HEK293 (cell line): ENCODE results near the gene DHX16.

Experiments used
- EGR2 ChIP-seq: fragments of 450-650 bp; formaldehyde crosslinking; IDR thresholded peaks from 2 replicates; pipeline ENCODE4 v1.5.1; 2016; ENCODE audit warnings: low read depth, missing biosample characterization, missing genetic modification characterization
- KLF7 ChIP-seq: fragments of 450-650 bp; formaldehyde crosslinking; IDR thresholded peaks from 2 replicates; pipeline ENCODE4 v1.5.1; 2016; ENCODE audit warnings: missing biosample characterization, missing genetic modification characterization, borderline replicate concordance
- WT1 ChIP-seq: fragments of 450-650 bp; formaldehyde crosslinking; IDR thresholded peaks from 2 replicates; pipeline ENCODE4 v1.5.1; 2016; ENCODE audit warnings: missing biosample characterization, missing genetic modification characterization
- ZBTB17 ChIP-seq: fragments of 450-650 bp; formaldehyde crosslinking; IDR thresholded peaks from 2 replicates; pipeline ENCODE4 v1.5.1; 2016; ENCODE audit warnings: missing biosample characterization, missing genetic modification characterization
- ZBTB48 ChIP-seq: fragments of 450-650 bp; formaldehyde crosslinking; IDR thresholded peaks from 2 replicates; pipeline ENCODE4 v1.5.1; 2016; ENCODE audit warnings: missing biosample characterization, missing genetic modification characterization
- ZNF132 ChIP-seq: fragments of 450-650 bp; formaldehyde crosslinking; IDR thresholded peaks from 2 replicates; pipeline ENCODE4 v1.5.1; 2017; ENCODE audit warnings: missing biosample characterization, missing genetic modification characterization, borderline replicate concordance
- ZNF174 ChIP-seq: fragments of 450-650 bp; formaldehyde crosslinking; IDR thresholded peaks from 2 replicates; pipeline ENCODE4 v1.5.0; 2017; ENCODE audit warnings: missing biosample characterization, mild to moderate bottlenecking, missing genetic modification characterization
- ZNF2 ChIP-seq: fragments of 450-650 bp; formaldehyde crosslinking; IDR thresholded peaks from 2 replicates; pipeline ENCODE4 v1.5.1; 2016; ENCODE audit warnings: missing biosample characterization, missing genetic modification characterization
- ZNF223 ChIP-seq: fragments of 450-650 bp; formaldehyde crosslinking; IDR thresholded peaks from 2 replicates; pipeline ENCODE4 v1.5.1; 2016; ENCODE audit warnings: missing biosample characterization, missing genetic modification characterization
- ZNF311 ChIP-seq: fragments of 450-650 bp; formaldehyde crosslinking; IDR thresholded peaks from 2 replicates; pipeline ENCODE4 v1.5.1; 2017; ENCODE audit warnings: missing biosample characterization, missing genetic modification characterization, borderline replicate concordance
- ZNF366 ChIP-seq: fragments of 450-650 bp; formaldehyde crosslinking; conservative IDR thresholded peaks from 2 replicates; pipeline ENCODE4 v1.5.1; 2016; ENCODE audit warnings: missing biosample characterization, missing genetic modification characterization
- ZNF37A ChIP-seq: fragments of 450-650 bp; IDR thresholded peaks from 2 replicates; pipeline ENCODE4 v1.5.1; 2018; ENCODE audit warnings: missing biosample characterization, missing genetic modification characterization
- ZNF394 ChIP-seq: fragments of 450-650 bp; formaldehyde crosslinking; IDR thresholded peaks from 2 replicates; pipeline ENCODE4 v1.5.1; 2016; ENCODE audit warnings: missing biosample characterization, missing genetic modification characterization, mild to moderate bottlenecking, moderate library complexity, borderline replicate concordance
- ZNF404 ChIP-seq: fragments of 450-650 bp; formaldehyde crosslinking; IDR thresholded peaks from 2 replicates; pipeline ENCODE4 v1.5.1; 2017; ENCODE audit warnings: missing biosample characterization, missing genetic modification characterization
- ZNF596 ChIP-seq: fragments of 450-650 bp; IDR thresholded peaks from 2 replicates; pipeline ENCODE4 v1.5.0; 2018; ENCODE audit warnings: missing biosample characterization, mild to moderate bottlenecking, missing genetic modification characterization, moderate library complexity
- ZNF626 ChIP-seq: fragments of 450-650 bp; sonication (Bioruptor Pico); formaldehyde crosslinking; IDR thresholded peaks from 2 replicates; pipeline ENCODE4 v1.5.1; 2018; ENCODE audit warnings: missing biosample characterization, missing genetic modification characterization, inconsistent platforms
- ZNF629 ChIP-seq: fragments of 450-650 bp; formaldehyde crosslinking; IDR thresholded peaks from 2 replicates; pipeline ENCODE4 v1.5.1; 2017; ENCODE audit warnings: missing biosample characterization, missing genetic modification characterization
- ZNF654 ChIP-seq: fragments of 450-650 bp; formaldehyde crosslinking; IDR thresholded peaks from 2 replicates; pipeline ENCODE4 v1.5.1; 2016; ENCODE audit warnings: low read depth, missing biosample characterization, missing genetic modification characterization
- ZSCAN16 ChIP-seq: fragments of 450-650 bp; formaldehyde crosslinking; IDR thresholded peaks from 2 replicates; pipeline ENCODE4 v1.5.1; 2016; ENCODE audit warnings: missing biosample characterization, missing genetic modification characterization
- TF ChIP-seq, protein P1 (sequence below): fragments of 450-650 bp; formaldehyde crosslinking; IDR thresholded peaks from 2 replicates; pipeline ENCODE4 v1.5.1; 2016; ENCODE audit warnings: missing biosample characterization, missing genetic modification characterization
- TF ChIP-seq, protein P2 (sequence below): fragments of 450-650 bp; formaldehyde crosslinking; IDR thresholded peaks from 2 replicates; pipeline ENCODE4 v1.5.1; 2017; ENCODE audit warnings: missing biosample characterization, missing genetic modification characterization
- TF ChIP-seq, protein P3 (sequence below): fragments of 450-650 bp; formaldehyde crosslinking; IDR thresholded peaks from 2 replicates; pipeline ENCODE4 v1.5.1; 2016; ENCODE audit warnings: missing biosample characterization, missing genetic modification characterization
- TF ChIP-seq, protein P4 (sequence below): fragments of 450-650 bp; formaldehyde crosslinking; IDR thresholded peaks from 2 replicates; pipeline ENCODE4 v1.5.1; 2016; ENCODE audit warnings: missing biosample characterization, missing genetic modification characterization
- TF ChIP-seq, protein P5 (sequence below): fragments of 450-650 bp; formaldehyde crosslinking; IDR thresholded peaks from 2 replicates; pipeline ENCODE4 v1.5.1; 2016; ENCODE audit warnings: missing biosample characterization, missing genetic modification characterization
- TF ChIP-seq, protein P6 (sequence below): fragments of 450-650 bp; formaldehyde crosslinking; IDR thresholded peaks from 2 replicates; pipeline ENCODE4 v1.5.0; 2017; ENCODE audit warnings: missing biosample characterization, missing genetic modification characterization, borderline replicate concordance

Gene DHX16

DNA sequence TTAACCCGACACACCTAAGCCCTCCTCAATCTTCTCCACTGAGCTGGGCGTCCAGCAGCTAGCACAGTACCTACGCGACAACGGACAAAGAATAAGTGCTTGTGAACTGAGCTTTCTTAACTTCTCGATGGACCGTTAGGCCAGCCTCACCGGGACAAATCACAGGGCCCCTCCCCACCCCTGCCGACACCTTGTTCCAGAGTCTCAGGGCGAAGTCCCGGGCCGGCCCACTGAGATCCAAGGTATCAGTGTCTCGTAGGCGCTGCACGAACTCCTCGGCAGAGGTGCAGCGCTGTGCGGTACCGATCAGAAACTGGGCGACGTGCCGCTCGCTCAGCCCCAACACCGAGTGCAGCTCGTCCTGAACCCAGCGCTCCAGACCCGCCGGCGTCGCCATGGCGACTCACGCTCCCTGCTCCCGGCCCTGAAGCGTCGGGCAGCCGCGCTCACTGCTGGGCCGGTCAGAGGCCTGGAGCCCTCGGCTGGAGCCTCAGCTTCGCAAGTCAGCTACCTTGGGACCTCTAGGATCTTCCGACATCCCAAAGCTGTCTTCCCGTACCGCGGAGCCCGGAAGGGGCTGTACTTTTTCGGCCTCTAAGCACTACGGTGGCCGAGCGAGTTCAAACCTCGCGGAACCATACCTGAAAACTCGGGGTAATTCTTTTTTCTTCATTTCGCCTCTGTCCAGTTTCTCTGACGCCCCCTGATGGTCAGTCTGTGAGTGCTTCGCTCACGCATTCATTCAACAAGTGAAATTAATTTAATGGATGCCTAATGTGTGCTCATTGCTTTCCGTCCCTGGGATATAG, at the start of gene DHX16 (continued):
- TF ChIP-seq, protein P1, sequence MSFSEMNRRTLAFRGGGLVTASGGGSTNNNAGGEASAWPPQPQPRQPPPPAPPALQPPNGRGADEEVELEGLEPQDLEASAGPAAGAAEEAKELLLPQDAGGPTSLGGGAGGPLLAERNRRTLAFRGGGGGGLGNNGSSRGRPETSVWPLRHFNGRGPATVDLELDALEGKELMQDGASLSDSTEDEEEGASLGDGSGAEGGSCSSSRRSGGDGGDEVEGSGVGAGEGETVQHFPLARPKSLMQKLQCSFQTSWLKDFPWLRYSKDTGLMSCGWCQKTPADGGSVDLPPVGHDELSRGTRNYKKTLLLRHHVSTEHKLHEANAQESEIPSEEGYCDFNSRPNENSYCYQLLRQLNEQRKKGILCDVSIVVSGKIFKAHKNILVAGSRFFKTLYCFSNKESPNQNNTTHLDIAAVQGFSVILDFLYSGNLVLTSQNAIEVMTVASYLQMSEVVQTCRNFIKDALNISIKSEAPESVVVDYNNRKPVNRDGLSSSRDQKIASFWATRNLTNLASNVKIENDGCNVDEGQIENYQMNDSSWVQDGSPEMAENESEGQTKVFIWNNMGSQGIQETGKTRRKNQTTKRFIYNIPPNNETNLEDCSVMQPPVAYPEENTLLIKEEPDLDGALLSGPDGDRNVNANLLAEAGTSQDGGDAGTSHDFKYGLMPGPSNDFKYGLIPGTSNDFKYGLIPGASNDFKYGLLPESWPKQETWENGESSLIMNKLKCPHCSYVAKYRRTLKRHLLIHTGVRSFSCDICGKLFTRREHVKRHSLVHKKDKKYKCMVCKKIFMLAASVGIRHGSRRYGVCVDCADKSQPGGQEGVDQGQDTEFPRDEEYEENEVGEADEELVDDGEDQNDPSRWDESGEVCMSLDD (tag by site-specific recombination): peak; percentile 54; the same call in 1 of the 2 replicates
- TF ChIP-seq ZNF626 (tag by site-specific recombination) (no peak), ZNF2 (tag by site-specific recombination) (peak; percentile 98), ZNF654 (tag by site-specific recombination) (peak; percentile 74), ZNF223 (no peak), ZNF37A (tag by site-specific recombination) (no peak), ZNF394 (tag by site-specific recombination) (peak; percentile 73), ZNF366 (tag by site-specific recombination) (peak; percentile 71), ZBTB48 (peak; percentile 58; the same call in 1 of the 2 replicates), ZNF629 (peak; percentile 78), ZBTB17 (tag by site-specific recombination) (peak; percentile 96), ZNF174 (tag by site-specific recombination) (no peak), KLF7 (tag by site-specific recombination) (no peak; the same call in 1 of the 2 replicates), EGR2 (tag by site-specific recombination) (no peak), ZNF311 (no peak), WT1 (no peak), ZNF596 (no peak), ZNF404 (tag by site-specific recombination) (no peak), ZSCAN16 (tag by site-specific recombination) (no peak), ZNF132 (tag by site-specific recombination) (no peak)
- TF ChIP-seq, protein P2, sequence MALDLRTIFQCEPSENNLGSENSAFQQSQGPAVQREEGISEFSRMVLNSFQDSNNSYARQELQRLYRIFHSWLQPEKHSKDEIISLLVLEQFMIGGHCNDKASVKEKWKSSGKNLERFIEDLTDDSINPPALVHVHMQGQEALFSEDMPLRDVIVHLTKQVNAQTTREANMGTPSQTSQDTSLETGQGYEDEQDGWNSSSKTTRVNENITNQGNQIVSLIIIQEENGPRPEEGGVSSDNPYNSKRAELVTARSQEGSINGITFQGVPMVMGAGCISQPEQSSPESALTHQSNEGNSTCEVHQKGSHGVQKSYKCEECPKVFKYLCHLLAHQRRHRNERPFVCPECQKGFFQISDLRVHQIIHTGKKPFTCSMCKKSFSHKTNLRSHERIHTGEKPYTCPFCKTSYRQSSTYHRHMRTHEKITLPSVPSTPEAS (tag by site-specific recombination): no peak
- TF ChIP-seq, protein P3, sequence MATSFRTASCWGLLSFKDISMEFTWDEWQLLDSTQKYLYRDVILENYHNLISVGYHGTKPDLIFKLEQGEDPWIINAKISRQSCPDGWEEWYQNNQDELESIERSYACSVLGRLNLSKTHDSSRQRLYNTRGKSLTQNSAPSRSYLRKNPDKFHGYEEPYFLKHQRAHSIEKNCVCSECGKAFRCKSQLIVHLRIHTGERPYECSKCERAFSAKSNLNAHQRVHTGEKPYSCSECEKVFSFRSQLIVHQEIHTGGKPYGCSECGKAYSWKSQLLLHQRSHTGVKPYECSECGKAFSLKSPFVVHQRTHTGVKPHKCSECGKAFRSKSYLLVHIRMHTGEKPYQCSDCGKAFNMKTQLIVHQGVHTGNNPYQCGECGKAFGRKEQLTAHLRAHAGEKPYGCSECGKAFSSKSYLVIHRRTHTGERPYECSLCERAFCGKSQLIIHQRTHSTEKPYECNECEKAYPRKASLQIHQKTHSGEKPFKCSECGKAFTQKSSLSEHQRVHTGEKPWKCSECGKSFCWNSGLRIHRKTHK: no peak
- TF ChIP-seq, protein P4, sequence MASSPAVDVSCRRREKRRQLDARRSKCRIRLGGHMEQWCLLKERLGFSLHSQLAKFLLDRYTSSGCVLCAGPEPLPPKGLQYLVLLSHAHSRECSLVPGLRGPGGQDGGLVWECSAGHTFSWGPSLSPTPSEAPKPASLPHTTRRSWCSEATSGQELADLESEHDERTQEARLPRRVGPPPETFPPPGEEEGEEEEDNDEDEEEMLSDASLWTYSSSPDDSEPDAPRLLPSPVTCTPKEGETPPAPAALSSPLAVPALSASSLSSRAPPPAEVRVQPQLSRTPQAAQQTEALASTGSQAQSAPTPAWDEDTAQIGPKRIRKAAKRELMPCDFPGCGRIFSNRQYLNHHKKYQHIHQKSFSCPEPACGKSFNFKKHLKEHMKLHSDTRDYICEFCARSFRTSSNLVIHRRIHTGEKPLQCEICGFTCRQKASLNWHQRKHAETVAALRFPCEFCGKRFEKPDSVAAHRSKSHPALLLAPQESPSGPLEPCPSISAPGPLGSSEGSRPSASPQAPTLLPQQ (tag by site-specific recombination): peak; percentile 66
- TF ChIP-seq, protein P5, sequence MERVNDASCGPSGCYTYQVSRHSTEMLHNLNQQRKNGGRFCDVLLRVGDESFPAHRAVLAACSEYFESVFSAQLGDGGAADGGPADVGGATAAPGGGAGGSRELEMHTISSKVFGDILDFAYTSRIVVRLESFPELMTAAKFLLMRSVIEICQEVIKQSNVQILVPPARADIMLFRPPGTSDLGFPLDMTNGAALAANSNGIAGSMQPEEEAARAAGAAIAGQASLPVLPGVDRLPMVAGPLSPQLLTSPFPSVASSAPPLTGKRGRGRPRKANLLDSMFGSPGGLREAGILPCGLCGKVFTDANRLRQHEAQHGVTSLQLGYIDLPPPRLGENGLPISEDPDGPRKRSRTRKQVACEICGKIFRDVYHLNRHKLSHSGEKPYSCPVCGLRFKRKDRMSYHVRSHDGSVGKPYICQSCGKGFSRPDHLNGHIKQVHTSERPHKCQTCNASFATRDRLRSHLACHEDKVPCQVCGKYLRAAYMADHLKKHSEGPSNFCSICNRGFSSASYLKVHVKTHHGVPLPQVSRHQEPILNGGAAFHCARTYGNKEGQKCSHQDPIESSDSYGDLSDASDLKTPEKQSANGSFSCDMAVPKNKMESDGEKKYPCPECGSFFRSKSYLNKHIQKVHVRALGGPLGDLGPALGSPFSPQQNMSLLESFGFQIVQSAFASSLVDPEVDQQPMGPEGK: no peak
- TF ChIP-seq, protein P6, sequence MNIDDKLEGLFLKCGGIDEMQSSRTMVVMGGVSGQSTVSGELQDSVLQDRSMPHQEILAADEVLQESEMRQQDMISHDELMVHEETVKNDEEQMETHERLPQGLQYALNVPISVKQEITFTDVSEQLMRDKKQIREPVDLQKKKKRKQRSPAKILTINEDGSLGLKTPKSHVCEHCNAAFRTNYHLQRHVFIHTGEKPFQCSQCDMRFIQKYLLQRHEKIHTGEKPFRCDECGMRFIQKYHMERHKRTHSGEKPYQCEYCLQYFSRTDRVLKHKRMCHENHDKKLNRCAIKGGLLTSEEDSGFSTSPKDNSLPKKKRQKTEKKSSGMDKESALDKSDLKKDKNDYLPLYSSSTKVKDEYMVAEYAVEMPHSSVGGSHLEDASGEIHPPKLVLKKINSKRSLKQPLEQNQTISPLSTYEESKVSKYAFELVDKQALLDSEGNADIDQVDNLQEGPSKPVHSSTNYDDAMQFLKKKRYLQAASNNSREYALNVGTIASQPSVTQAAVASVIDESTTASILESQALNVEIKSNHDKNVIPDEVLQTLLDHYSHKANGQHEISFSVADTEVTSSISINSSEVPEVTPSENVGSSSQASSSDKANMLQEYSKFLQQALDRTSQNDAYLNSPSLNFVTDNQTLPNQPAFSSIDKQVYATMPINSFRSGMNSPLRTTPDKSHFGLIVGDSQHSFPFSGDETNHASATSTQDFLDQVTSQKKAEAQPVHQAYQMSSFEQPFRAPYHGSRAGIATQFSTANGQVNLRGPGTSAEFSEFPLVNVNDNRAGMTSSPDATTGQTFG: no peak
